Measurements from ENCODE around the gene CLSTN2. TPM values are rescaled to one million over a fixed set of nuclear protein-coding genes. Genes with fewer than 3 reads are reported as not detected.

CLSTN2 gene
- total RNA-seq, 1 donor from 2014 or later, result not detected

DNA sequence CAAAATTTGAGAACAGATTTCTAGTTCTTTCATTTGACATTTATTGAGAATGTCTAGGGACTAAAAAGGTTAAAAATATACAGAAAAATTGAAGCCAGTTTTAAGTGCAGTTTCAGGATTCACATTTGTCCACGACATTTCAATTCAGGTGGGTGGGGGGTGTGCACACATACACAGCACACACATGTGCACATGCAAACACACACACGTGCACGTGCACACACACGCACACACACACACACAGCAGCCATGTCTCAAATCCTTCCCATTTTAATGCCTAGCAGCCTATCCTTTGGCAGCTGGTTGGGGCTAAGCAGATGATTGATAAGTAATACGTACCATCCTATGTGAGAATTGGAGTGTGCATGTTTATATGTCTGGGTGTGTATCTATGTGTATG lies 504.5 kb downstream of the CLSTN2 start:
- POLR2A ChIA-PET, result no interaction called here
- no peak for ATAC-seq (ENCODE audit: low read depth)
- Mint-ChIP-seq H3K4me1 (no peaks in the 10 kb centered on the region), H3K9me3 (no peaks in the 10 kb centered on the region), H3K36me3 (ENCODE audit: low read depth) (no peaks in the 10 kb centered on the region), H3K27ac (no peak overlapping the region), H3K27me3 (no peaks in the 10 kb centered on the region), H3K4me3 (no peak overlapping the region)
- TF ChIP-seq, protein P1, sequence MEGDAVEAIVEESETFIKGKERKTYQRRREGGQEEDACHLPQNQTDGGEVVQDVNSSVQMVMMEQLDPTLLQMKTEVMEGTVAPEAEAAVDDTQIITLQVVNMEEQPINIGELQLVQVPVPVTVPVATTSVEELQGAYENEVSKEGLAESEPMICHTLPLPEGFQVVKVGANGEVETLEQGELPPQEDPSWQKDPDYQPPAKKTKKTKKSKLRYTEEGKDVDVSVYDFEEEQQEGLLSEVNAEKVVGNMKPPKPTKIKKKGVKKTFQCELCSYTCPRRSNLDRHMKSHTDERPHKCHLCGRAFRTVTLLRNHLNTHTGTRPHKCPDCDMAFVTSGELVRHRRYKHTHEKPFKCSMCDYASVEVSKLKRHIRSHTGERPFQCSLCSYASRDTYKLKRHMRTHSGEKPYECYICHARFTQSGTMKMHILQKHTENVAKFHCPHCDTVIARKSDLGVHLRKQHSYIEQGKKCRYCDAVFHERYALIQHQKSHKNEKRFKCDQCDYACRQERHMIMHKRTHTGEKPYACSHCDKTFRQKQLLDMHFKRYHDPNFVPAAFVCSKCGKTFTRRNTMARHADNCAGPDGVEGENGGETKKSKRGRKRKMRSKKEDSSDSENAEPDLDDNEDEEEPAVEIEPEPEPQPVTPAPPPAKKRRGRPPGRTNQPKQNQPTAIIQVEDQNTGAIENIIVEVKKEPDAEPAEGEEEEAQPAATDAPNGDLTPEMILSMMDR (IDR thresholded peaks at IDR 0.05), result no peak
- intact Hi-C loops (cut with micrococcal nuclease), result no loop called here
- CTCF ChIA-PET, result no interaction called here
- DNase-seq, result no peak

DNA sequence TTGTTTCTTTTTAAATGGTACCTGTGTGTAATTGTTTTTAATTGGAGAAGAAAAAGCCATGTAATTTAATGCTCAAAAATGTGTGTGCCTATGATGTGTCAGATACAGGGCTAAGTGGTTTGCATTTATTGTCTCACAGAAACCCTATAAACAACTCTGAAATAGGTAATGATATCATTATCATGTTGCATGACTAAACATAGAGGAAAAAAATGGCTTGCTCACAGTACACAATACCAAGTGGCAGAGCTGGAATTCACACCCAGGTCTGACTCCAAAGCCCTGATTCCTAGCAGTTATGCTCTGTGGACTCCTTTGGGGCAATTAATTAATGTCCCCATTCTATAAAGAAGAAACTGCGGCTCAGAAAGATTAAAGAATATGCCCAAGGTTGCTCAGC lies 505.5 kb downstream of the CLSTN2 start:
- DNase-seq, result no peak
- H3K9me3 Mint-ChIP-seq, result no peaks in the 10 kb centered on the region
- ChIA-PET CTCF (no interaction called here), POLR2A (no interaction called here)
- no peaks in the 10 kb centered on the region for H3K36me3 Mint-ChIP-seq (ENCODE audit: low read depth)
- intact Hi-C loops (cut with micrococcal nuclease), result no loop called here
- H3K4me1 Mint-ChIP-seq, result no peaks in the 10 kb centered on the region
- ATAC-seq (ENCODE audit: low read depth), result no peak
- H3K27ac Mint-ChIP-seq, result no peak overlapping the region
- no peaks in the 10 kb centered on the region for H3K27me3 Mint-ChIP-seq
- TF ChIP-seq, protein P1 (IDR thresholded peaks at IDR 0.05), result no peak
- no peak overlapping the region for H3K4me3 Mint-ChIP-seq

DNA sequence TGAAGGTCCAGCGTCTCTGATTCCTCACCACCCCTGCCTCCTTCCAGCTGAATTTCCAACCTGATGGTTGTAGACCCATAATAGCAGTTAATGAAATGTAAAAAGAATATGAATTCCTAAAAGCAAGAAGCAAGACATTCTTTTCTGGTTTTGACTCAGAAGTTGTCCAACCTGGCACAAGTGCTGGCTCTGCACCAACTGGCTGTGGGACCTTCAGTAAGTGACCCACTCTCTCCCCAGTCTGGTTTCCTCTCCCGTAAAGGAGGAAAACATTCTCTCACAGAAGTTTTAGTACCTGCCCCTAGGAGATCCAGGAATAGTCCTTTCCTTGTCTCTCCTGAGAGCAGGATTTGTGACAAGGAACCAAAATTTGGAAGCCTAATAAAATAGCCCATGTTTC lies 506.0 kb downstream of the CLSTN2 start:
- Mint-ChIP-seq H3K4me3 (no peak overlapping the region), H3K27me3 (no peaks in the 10 kb centered on the region), H3K9me3 (no peaks in the 10 kb centered on the region), H3K4me1 (no peaks in the 10 kb centered on the region), H3K36me3 (ENCODE audit: low read depth) (no peaks in the 10 kb centered on the region), H3K27ac (no peak overlapping the region)
- no peak for ATAC-seq (ENCODE audit: low read depth)
- ChIA-PET CTCF (no interaction called here), POLR2A (no interaction called here)
- intact Hi-C loops (cut with micrococcal nuclease), result no loop called here
- DNase-seq, result no peak
- TF ChIP-seq, protein P1 (IDR thresholded peaks at IDR 0.05), result no peak

DNA sequence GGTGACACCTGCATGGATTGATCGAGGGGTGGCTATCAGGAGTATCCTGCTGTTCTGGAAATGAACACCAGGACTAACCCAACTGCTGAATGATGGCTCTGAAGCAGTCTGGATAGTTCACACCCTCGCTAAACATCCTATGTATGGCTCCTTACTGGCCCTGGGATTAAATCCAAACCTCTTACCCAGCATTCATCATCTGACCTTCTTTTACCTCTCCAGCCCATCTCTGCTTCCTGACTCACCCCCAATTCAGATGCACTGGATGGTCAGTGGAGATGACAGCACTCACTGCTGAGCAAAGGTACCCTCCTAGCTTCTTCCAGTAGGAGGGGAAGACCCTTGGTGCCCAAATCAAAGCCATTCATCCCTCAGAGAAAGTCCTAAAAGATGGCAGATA lies 507.6 kb downstream of the CLSTN2 start:
- POLR2A ChIA-PET, result no interaction called here
- Mint-ChIP-seq H3K27me3 (no peaks in the 10 kb centered on the region), H3K4me1 (no peaks in the 10 kb centered on the region), H3K9me3 (no peaks in the 10 kb centered on the region), H3K36me3 (ENCODE audit: low read depth) (no peaks in the 10 kb centered on the region), H3K27ac (no peak overlapping the region), H3K4me3 (no peak overlapping the region)
- TF ChIP-seq, protein P1 (IDR thresholded peaks at IDR 0.05), result no peak
- CTCF ChIA-PET, result no interaction called here
- ATAC-seq (ENCODE audit: low read depth) (no peak), DNase-seq (no peak)
- intact Hi-C loops (cut with micrococcal nuclease), result no loop called here

DNA sequence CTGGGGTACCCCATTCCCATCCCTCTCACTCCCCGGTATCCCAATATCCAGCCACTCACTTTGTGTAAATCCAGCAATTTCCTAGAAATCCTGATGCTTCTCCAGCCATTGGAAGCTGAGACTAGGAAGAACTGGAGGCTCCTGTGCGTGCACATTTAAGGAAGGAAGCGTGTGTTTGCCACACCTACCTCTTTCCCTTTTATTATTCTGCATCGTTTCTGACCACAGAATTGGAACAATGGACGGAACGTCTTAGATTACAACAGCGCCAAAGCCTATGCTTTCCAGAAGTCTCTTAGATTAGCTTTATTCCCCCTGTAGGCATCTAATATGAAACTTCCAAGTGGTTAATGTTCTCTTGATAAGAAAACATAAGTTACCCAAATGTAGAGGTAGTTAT lies 508.1 kb downstream of the CLSTN2 start:
- POLR2A ChIA-PET, result no interaction called here
- no peak overlapping the region for H3K27ac Mint-ChIP-seq

More for the DNA sequence above, 508.1 kb downstream of the CLSTN2 start:
- CTCF ChIA-PET, result no interaction called here
- TF ChIP-seq, protein P1 (IDR thresholded peaks at IDR 0.05), result no peak
- no peaks in the 10 kb centered on the region for H3K27me3 Mint-ChIP-seq
- no peaks in the 10 kb centered on the region for H3K4me1 Mint-ChIP-seq
- ATAC-seq (ENCODE audit: low read depth) (no peak), DNase-seq (no peak)
- no peaks in the 10 kb centered on the region for H3K36me3 Mint-ChIP-seq (ENCODE audit: low read depth)
- intact Hi-C loops (cut with micrococcal nuclease), result no loop called here
- H3K4me3 Mint-ChIP-seq, result no peak overlapping the region
- no peaks in the 10 kb centered on the region for H3K9me3 Mint-ChIP-seq

Data from activated B cell treated with CpG ODN at 0.5 μM for 24 hours (primary cell).